CMK (cell line): Measurements from ENCODE around the gene TCEANC2.
A peak's percentile ranks its signal among the peaks of the same experiment; 100 is the strongest.
"Not testable (repeated sequence)": the region's sequence is repeated elsewhere in the genome, so short reads cannot be mapped to it uniquely, and the experiment has no call there.

Experiments used
- DNase-seq: peaks from one replicate; pipeline ENCODE4 v3.0.0-alpha.2; 2010; ENCODE audit warnings: low read depth

The TCEANC2 gene

DNA sequence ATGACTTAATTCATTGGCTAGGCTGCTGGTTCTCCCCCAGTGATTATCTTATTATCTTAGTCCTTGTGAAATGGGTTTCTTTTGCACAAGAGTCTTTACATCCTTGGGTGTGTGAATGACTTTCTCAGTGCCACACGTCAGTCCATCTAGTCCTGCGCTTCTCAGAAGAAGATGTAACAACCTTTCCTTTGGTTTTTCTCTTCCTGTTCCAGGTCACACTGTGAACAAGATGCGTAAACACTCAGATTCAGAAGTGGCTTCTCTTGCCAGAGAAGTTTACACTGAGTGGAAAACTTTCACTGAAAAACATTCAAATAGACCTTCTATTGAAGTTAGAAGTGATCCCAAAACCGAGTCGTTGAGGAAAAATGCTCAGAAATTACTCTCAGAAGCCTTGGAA lies 35.0 kb downstream of the TCEANC2 start:
- DNase-seq, result no peak

DNA sequence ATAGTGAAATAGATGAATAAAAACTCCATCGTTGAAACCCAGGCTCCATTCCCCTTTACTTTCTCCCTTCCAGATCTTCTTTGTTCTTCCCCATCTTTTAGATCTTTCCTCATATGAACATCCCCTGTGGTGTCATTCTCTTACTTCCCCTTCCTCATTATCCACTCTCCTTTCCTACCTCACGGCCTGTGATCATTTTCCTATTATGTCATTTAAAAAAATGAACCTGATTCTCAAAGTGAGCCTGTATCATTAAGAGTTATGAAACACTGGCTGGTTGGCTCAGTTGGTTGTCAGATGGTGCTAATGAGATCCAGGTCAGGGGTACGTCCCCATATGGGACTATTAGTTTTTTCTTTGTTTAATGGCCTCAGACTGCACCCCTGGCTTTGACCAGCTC lies 38.3 kb downstream of the TCEANC2 start:
- DNase-seq, result no peak

DNA sequence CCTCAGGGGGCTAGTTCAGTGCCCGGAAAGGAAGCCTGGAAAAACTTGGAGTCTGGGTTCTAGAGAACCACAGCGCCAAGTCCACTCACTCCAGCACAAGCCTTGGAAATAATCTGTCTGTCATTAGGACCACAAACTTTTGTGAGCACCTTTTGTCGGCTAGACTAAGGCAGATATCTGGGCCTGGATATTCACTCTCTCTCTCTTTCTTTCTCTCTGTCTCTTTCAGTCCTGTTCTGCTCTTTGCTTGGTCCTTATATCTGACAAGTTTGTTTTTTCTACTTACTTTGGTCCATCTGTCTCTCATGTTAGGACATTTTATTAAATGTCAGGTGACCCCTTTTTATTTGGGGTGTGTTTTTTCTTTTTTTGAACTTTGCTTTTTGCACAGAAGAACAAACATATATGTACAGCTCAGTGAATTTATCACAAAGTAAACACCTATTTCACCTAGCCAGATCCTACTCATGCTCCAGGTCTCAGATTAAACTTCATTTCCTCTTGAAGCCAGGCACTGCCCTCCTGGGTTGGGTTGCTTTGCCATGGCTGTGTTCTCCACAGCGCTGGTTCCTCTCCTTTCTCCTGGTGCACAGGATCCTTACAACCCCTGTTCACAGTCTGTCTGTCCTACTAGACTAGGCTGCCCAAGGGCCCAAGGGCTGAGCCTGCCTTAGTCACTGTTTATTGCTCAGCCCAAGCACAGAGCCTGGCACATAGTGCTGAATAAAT lies 40.8 kb downstream of the TCEANC2 start:
- DNase-seq, result no peak

DNA sequence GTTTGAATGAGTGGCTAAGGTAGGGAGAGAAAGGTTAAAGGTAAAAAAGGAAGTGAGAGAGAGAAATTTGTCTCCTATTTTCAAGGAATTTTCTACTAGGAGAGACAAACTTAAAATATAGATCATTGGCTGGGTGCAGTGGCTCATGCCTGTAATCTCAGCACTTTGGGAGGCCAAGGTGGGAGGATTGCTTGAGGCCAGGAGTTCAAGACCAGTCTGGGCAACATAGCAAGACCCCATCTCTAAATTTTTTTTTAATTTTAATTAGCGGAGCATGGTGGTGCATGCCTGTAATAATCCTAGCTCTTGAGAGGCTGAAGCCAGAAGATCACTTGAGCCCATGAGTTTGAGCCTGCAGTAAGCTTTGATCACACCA lies 41.3 kb downstream of the TCEANC2 start:
- DNase-seq, result not testable (repeated sequence)

DNA sequence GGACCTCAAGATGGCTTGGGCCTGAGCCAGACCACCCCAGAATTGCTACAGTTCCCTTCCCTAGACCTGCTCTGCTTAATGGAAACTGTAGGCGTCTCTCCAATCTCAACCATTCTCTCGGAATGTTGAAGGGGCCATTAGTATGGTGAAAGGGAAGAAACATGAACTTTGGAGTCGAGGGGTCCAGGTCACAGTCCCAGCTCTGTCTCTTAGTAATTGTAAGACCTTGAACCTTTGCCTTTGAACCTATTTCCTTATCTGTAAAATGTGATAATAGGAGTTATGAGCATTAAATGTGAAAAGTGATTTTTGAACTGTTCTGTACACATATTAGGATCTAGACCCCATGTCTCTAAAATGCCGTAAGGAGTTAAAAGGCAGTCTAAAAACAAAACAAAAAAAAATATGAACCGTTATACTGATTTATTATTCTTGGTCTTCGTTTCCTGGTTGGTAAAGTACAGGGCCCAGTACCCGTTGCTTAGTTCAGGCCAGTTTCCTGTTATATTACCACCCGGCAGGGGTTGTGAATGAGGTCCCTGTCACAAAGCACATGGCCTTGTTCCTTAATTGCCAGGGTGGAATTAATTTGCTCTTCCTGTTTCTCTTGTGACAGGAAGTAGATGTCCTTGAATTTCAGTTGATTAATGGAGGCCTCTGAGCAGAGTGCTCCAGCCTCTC lies 42.3 kb downstream of the TCEANC2 start:
- peak; percentile 43 for DNase-seq

DNA sequence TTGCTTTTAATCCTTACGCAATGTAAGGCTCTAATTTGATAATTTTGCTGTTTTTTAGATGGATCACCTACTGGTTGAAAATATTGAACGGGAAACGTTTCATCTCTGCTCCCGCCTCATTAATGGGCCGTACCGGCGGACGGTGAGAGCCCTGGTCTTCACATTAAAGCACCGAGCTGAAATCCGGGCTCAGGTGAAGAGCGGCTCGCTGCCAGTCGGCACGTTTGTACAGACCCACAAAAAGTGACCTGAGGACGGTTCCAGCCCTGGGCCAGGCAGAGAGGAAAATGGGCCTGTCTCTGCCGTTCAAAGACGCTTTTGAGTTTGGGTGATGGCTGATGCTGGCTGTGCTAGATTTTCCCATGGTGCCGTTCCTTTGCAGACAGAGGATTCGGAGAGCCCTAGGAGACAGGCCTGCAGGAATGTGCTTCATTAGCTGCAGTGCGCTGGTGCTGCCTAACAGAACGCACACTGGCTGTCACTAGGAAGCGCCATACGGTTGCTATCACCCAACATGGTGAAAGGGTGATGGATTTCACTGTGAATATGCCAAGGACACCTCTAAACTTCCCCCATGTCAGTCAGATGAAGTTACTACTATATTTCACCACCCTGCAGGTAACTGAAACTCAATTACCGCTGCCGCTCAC lies 42.9 kb downstream of the TCEANC2 start:
- no peak for DNase-seq

DNA sequence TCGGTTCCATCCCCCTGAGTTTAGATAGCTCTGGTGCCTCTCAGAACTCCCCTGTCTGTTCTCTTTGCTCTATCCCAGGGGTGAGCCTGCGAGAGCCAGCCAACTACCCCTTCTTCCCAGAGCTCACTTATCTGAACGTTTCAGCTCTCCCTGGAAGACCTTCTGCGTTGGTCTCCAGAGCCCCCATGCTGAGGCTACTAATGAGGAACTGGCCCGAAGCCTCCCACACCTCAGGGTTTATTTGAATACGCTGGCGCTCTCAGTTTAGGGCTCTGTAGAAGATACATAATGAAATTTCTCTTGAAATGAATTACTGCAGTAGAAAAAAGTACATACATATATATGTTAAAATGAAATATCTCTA lies 43.5 kb downstream of the TCEANC2 start:
- no peak for DNase-seq

DNA sequence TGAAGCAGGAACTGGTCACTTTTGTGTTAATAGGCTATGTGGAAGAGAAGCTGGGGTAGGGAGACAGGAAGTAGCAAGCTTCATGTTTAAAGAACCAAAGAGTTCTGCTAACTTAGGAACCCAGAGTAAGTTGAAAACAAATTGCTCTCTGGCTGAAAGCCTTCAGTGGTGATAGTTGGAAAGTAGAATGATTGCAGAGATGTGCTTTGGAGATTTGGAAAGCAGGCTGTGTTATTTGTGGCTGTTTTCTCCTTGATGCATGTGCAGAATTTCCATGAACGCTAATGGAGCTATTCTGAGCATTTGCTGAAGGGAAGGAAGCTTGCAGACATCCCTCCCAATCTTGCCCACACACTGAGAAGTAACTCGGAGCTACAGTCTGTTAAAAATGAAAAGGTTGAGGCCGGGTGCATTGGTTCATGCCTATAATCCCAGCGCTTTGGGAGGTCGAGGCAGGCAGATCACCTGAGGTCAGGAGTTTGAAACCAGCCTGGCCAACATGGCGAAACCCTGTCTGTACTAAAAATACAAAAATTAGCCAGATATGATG lies 45.7 kb downstream of the TCEANC2 start:
- no peak for DNase-seq

DNA sequence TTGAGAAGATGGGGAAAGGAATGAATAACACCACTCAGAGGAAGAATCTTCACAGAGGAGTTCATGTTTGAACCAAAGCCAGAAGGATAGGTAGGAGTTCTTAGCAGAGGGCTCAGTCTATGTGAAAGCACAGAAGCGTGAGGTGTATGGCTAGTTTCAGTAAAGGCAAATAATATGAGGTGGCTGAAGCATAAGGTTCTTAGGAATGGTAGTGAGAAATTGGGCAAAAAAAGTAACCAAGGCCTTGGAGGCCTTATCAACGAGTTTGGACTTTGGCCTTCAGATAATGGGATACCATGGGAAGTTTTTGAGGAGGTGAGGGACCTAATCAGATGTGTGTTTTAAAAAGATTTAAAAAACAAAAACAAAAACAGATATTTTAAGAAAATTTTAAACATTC lies 47.1 kb downstream of the TCEANC2 start:
- no peak for DNase-seq

DNA sequence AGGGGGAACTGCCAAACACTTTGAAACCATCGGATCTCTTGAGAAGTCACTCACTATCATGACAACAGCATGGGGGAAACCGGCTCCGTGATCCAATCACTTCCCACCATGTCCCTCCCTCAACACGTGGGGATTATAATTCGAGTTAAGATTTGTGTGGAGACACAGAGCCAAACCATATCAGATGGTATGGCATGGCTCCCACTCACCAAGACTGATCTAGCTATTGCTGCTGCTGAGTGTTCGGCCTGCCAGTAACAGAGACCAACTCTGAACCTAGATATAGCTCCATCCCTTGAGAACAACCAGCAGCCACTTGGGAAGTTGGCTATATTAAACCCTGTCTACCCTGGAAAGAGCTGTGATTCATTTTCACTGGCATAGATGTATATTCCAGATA lies 50.0 kb downstream of the TCEANC2 start:
- DNase-seq, result no peak

DNA sequence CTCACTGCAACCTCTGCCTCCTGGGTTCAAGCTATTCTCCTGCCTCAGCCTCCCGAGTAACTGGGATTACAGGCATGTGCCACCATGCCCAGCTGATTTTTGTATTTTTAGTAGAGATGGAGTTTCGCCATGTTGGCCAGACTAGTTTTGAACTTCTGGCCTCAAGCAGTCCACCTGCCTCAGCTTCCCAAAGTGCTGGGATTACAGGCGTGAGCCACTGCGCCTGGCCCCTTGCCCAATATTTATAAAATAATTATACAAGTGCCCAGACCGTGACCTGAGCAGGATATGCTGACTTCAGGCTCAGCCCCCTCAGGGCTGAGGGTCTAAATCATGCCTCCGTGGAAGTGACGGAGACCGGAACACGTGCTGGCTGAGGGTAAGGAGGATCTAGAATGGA lies 51.2 kb downstream of the TCEANC2 start:
- not testable (repeated sequence) for DNase-seq

DNA sequence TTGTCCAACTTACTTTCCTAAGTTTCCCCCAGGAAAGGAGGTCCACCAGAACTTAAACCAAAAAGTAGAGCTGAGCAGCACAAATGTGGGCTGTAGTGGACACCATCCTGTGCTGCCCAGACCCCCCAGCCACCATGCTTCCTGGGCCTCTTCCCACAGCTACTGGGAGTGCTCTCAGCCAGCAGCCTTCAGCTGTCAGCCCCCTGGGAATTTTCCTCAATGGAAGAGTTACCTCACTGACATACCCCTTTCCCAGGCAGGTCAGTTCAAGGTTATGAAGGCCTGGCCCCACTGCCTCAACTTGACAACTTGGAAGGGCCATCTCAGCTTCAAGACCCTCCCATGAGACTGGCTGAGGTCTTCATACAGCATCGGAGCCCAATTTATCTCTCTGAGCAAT lies 51.7 kb downstream of the TCEANC2 start:
- DNase-seq, result no peak

DNA sequence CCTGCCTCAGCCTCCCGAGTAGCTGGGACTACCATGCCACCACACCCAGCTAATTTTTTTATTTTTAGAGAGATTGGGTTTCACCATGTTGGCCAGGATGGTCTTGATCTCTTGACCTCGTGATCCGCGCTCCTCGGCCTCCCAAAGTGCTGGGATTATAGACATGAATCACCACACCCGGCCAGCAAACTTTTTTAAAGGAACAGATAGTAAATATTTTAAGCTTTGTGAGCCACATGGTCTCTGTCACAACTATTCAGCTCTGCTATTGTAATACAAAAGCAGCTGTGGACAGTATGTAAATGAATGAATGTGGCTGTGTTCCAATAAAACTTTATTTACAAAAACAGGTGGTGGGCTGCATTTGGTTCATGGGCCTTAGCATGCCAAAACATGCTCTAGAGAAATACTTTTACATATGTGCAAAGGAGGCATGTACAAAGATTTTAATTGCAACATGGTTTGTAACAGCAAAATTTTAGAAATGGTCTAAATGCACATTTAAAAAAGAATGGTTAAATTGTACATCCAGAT lies 52.4 kb downstream of the TCEANC2 start:
- no peak for DNase-seq

DNA sequence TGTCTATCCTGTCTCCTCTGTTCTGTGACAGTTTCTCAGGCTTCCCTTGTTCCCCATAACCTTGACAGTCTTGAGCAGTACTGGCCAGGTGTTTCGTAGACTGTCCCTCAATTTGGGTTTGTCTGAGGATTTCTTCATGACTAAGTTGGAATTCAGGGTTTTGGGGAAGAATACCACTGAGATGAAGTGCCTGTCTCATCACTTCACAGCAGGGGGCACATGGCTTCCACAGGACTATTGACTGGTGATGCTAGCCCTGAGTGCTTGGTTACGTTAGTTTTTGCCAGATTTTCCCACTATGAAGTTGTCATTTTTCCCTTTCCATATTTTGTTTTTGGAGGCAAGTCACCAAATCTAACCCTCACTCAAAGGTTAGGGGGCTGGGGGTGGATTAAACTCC lies 53.7 kb downstream of the TCEANC2 start:
- DNase-seq, result no peak

DNA sequence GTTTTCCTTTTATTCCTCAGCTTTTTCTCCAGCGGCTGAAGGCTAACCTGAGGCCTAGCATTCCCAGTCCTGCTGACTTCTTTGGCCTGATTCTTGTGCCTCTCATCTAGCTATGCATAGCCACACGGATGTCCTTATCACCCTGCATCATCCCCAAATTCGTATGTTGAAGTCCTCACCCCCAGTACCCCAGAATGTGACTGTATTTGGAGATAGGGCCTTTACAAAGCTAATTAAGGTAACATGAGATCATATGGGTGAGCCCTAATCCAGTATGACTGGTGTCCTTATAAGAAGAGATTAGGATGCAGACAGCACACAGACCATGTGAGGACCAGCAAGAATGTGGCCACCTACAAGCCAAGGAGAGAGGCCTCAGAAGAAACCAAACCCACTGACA lies 54.7 kb downstream of the TCEANC2 start:
- no peak for DNase-seq

DNA sequence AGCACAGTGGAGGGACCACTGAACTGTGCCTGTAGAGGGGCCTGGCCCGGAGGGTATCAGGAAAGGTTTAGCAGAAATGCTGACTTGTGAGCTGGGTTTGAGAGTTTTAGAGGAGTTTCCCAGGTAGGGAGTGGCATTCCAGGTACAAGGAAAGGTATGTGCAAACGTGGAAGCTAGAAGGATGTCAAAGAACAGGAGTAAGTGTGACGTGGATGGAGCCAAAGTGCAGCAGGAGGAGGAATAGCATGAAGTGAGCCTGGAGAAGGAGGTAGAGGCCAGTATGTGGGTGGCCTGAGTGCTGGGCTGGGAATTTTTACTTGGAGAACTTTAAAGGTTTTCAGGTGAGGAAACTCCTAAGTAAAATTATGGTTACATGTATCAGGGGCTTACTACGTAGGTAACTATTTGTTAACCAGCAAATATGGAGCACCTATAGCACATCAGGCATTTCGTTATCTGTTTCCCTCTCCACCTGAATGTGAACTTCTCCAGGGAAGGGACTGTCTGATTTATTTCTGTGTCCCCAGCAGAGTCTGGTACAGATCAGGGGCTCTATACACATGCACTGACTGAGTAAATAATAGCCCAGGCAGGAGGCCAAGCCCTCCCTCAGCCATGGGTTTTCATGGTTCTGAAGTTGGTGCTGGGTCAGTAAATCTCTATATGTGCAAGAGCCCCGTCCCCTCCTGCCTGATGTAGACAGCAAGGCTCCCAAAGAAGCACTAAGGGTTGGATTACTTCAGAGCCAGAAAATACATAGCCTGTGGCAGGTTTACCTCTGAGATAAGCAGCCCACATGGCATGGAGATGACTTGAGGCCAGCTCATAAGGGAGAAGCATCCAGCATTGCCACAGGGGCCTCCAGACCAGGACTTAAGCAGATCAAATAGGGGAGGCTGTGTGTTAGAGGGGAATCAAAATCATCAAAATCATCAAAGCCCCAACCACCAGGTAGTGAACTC lies 56.0 kb downstream of the TCEANC2 start:
- DNase-seq, result no peak

DNA sequence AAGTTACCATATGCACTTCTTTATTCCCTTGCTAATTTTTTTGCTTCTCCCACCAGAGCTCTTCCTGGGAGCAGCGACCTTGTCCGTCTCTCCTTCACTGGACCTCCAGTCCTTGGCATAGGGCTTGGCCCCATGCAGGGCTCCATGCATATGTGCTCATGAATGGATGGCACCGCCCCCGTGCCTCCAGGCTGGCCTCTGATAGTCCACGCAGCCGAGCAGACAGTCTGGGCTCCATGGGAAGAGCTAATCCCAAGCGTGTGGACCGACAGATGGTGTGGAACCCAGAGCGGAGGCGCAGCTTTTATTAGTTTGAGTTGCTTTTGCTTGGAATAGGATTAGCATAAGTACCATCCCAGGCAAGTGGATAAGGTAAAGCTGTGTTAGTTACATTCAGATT lies 57.6 kb downstream of the TCEANC2 start:
- no peak for DNase-seq

DNA sequence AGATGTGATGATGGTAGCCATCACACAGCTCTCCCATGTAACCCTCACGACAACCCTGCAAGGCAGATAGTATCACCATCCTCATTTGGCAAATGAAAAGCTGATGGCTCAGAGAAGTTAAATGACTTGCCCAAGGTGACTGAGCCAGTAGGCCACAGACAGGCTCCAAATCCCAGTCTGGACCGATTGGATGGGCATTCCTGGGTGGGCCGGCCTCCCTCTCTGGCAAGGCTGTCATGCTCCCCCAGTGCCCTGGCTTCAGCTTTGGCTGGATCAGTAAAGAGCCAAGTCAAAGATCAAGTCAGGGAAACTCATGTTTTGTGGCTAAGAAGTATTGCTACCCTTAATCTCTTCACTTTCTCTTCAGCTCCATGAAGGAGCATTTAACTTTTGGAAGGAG lies 58.2 kb downstream of the TCEANC2 start:
- no peak for DNase-seq

DNA sequence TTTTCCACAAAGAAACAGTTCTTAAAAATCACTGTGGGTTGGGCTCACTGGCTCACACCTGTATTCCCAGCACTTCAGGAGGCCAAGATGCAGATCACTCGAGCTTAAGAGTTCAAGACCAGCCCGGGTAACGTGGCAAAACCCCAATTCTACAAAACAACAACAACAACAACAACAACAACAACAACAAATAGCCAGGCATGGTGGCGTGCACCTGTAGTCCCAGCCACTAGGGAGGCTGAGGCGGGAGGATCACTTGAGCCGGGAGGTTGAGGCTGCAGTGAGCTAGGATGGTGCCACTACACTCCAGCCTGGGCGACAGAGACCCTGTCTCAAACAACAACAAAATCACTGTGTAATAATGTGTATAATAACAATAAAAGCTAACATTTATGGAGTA lies 58.6 kb downstream of the TCEANC2 start:
- DNase-seq, result no peak

DNA sequence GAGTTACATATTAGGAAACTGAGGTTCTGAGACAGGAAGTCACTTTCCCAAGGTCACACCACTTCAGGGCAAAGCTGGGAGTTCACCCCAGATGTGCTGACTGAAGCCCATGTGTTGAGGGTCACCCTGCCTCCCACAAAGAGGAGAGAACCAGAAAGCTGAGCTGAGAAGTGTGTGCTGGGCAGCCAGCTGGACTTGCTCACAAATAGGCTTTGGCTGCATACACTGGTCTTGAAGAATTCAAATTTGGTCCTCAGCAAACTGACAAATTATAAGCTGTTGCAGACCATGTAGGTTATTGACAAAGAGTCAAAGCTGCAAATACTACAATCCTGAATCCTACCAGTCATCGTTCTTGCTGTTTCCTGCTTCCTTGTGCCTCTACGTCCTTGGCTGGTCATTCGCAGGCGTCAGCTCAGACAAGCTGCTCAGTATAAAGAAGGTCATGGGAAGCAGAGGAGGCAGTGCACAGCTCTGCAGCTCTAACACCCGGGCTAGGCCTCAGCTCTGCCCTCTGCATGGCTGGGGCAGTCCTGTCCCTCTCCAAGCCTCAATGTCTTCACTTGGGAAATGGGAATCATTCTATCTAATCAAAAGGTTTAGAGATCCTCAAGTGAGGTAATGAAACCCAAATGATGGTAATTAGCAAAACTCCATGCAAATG lies 59.4 kb downstream of the TCEANC2 start:
- DNase-seq, result no peak

DNA sequence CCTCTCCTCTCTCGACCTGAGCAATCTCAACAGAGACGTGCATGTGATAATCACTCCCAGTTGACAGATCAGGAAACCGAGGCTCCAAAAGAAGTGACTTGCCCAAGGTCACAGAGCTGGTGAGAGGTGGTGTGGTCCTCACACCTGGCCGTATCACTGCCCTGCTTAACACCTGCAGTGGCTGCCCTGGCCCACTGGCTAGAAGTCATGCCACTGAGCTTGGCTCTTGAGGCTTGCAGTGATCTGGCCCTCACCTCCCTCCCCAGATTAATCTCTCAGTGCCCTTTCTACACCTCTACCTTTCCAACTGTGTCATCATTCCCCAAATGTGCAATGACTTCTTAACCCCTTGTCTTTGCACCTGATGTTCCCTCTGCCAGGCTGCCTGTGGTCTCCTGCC lies 60.6 kb downstream of the TCEANC2 start:
- DNase-seq, result no peak
